ENCODE measurements around the gene AFG1L.
"Not testable (repeated sequence)": the region's sequence is repeated elsewhere in the genome, so short reads cannot be mapped to it uniquely, and the experiment has no call there.

The AFG1L gene

GRCh38 chr6:108448481-108448880 lies 153.6 kb downstream of the AFG1L start:
- no peak for TF ChIP-seq CTCF (conservative IDR thresholded peaks at IDR 0.05)
- H3K27ac ChIP-seq, result no peak overlapping the region

- H3K27ac ChIP-seq, result not testable (repeated sequence)
Measured at GRCh38 chr6:108449717-108450116, 154.9 kb downstream of the AFG1L start.

GRCh38 chr6:108451816-108452215 lies 157.0 kb downstream of the AFG1L start:
- no peak overlapping the region for H3K27ac ChIP-seq
- TF ChIP-seq CTCF (conservative IDR thresholded peaks at IDR 0.05), result no peak

- no peak overlapping the region for H3K27ac ChIP-seq
- TF ChIP-seq CTCF (conservative IDR thresholded peaks at IDR 0.05), result no peak
Measured at GRCh38 chr6:108452711-108453195, 157.9 kb downstream of the AFG1L start.

GRCh38 chr6:108453601-108454185 lies 158.8 kb downstream of the AFG1L start:
- H3K27ac ChIP-seq, result no peak overlapping the region
- TF ChIP-seq CTCF (conservative IDR thresholded peaks at IDR 0.05), result no peak

GRCh38 chr6:108454356-108454755 lies 159.5 kb downstream of the AFG1L start:
- no peak for TF ChIP-seq CTCF (conservative IDR thresholded peaks at IDR 0.05)
- H3K27ac ChIP-seq, result no peak overlapping the region

- no peak overlapping the region for H3K27ac ChIP-seq
- no peak for TF ChIP-seq CTCF (conservative IDR thresholded peaks at IDR 0.05)
Measured at GRCh38 chr6:108455688-108456087, 160.8 kb downstream of the AFG1L start.

- no peak overlapping the region for H3K27ac ChIP-seq
- TF ChIP-seq CTCF (conservative IDR thresholded peaks at IDR 0.05), result no peak
Measured at GRCh38 chr6:108463784-108464183, 168.9 kb downstream of the AFG1L start.
